ENCODE results near the gene DGKD.
A peak's percentile ranks its signal among the peaks of the same experiment; 100 is the strongest.

Gene DGKD, protein sequence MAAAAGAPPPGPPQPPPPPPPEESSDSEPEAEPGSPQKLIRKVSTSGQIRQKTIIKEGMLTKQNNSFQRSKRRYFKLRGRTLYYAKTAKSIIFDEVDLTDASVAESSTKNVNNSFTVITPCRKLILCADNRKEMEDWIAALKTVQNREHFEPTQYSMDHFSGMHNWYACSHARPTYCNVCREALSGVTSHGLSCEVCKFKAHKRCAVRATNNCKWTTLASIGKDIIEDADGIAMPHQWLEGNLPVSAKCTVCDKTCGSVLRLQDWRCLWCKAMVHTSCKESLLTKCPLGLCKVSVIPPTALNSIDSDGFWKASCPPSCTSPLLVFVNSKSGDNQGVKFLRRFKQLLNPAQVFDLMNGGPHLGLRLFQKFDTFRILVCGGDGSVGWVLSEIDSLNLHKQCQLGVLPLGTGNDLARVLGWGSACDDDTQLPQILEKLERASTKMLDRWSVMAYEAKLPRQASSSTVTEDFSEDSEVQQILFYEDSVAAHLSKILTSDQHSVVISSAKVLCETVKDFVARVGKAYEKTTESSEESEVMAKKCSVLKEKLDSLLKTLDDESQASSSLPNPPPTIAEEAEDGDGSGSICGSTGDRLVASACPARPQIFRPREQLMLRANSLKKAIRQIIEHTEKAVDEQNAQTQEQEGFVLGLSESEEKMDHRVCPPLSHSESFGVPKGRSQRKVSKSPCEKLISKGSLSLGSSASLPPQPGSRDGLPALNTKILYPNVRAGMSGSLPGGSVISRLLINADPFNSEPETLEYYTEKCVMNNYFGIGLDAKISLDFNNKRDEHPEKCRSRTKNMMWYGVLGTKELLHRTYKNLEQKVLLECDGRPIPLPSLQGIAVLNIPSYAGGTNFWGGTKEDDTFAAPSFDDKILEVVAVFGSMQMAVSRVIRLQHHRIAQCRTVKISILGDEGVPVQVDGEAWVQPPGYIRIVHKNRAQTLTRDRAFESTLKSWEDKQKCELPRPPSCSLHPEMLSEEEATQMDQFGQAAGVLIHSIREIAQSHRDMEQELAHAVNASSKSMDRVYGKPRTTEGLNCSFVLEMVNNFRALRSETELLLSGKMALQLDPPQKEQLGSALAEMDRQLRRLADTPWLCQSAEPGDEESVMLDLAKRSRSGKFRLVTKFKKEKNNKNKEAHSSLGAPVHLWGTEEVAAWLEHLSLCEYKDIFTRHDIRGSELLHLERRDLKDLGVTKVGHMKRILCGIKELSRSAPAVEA

DNA sequence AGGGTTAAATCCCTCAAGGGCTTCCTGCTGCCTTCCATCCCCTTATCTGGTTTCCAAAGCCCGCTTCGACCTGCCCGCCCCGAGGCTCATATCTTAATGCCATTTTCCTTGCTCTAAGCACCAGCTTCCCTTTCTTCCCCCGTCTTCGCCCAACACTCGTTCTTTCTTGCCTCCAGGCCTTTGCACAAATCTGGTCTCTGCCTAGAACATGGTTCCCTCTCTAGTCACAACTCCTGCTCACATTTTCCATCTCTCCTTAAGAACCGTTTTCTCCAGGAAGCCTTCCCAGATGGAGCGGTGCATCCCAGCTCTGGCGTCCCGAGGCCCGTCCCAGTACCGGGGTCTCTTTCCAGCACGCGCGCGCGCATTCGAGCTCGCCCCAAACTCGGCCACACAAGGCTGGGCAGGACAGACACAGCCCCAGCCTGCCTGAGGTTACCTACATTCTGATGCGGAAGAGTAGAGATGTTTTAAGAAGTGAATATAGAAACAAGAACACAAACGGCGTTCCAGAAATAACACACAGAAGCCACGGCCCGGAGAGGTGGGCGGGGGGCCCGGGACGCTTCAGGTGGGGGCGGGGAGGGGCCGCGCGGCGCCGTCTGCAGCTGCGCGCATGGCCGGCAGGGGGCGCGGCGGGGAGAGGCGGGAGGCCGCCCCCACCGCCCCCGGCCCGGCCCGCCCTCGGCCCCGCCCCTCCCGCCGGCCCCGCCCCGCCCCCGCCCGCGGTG lies at the start of gene DGKD:
Gene DGKD, plus strand, starts transcription at position 726 of the 731 bp plus-strand sequence. CDS start 25 bp downstream, outside the sequence.
- Histone ChIP-seq H3K4me3 (ENCODE audit: low read length) (peak within 1 kb of the TSS; percentile 97), H3K27ac (ENCODE audit: low read length) (no peak within 1 kb of the TSS), H3K36me3 (ENCODE audit: control insufficient read depth, insufficient read depth, low read length) (no peaks in the 10 kb centered on the region), H3K9me3 (ENCODE audit: control insufficient read depth, insufficient read depth, low read length) (no peaks in the 10 kb centered on the region), H3K4me1 (ENCODE audit: control insufficient read depth, insufficient read depth, low read length) (peaks cover 5% of the 10 kb centered on the region; the same call in 1 of the 2 replicates), H3K27me3 (ENCODE audit: control insufficient read depth, insufficient read depth, low read length) (peaks cover 3% of the 10 kb centered on the region)
- WGBS (ENCODE audit: insufficient coverage, insufficient read length), result no CpG with 5 or more reads among the region's 56 CpGs
- DNase-seq (ENCODE audit: low read depth, low spot score), result no peak

DNA sequence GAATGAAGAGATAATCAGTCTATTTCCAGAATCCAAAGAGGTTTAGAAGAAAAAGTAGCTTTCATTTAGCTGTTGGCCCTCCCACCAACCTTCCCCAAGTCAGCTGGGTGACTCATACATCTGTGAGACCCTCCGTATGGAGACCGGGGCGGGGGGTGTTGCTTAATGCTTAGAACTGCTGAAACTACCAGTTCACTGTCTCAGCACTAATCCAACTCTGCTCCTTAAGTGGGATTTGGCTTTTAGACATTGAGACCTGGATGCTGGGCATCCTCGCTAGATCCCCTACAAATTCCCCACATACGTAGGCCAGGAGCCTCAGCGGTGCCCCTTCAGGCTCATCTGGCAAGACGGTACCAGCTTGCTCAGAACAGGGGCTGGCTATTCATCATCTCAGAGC lies 46.7 kb upstream of the DGKD start, which contains the start of gene SAG:
Gene SAG, plus strand, starts transcription at position 252 of the 400 bp plus-strand sequence. CDS start 1,374 bp downstream, outside the sequence.
- no peaks in the 10 kb centered on the region for H3K27me3 ChIP-seq (ENCODE audit: control insufficient read depth, insufficient read depth, low read length)
- no peak within 1 kb of the TSS for H3K4me3 ChIP-seq (ENCODE audit: low read length)
- H3K27ac ChIP-seq (ENCODE audit: low read length), result no peak within 1 kb of the TSS
- no peak for DNase-seq (ENCODE audit: low read depth, low spot score)
- H3K9me3 ChIP-seq (ENCODE audit: control insufficient read depth, insufficient read depth, low read length), result no peaks in the 10 kb centered on the region
- WGBS (ENCODE audit: insufficient coverage, insufficient read length), result no CpG with 5 or more reads among the region's 7 CpGs
- no peaks in the 10 kb centered on the region for H3K36me3 ChIP-seq (ENCODE audit: control insufficient read depth, insufficient read depth, low read length)
- no peaks in the 10 kb centered on the region for H3K4me1 ChIP-seq (ENCODE audit: control insufficient read depth, insufficient read depth, low read length)

DNA sequence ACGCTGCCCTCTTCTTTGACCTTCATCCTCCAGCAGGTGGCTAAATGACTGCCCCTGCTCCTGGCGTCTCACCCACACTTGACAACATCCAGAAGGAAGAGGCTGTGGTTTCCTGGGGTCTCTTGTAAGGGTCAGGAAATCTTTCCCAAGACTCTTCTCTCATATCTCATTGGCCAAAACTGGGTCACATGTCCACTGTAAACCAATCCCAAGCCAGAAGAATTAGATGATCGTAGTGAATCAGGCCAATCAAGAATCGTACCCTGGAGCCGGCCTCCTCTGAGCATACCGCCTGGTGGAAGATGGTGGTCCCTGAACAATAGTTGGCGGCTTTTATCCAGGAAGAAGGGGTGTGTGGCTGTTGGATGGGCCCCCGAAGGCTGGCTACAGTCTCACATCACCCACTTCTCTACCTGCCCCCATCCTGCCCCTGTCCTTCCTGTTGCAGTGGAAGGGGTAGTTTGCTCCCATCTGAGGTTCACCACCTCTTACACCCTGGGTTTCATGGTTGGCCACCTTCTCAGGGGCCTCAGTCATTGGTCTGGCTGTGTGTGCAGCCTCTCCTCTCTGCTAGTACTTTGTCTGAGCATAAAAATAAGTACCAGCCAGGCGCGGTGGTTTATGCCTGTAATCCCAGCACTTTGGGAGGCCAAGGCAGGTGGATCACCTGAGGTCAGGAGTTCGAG lies 42.9 kb upstream of the DGKD start:
- Histone ChIP-seq H3K9me3 (ENCODE audit: control insufficient read depth, insufficient read depth, low read length) (no peaks in the 10 kb centered on the region), H3K4me1 (ENCODE audit: control insufficient read depth, insufficient read depth, low read length) (no peaks in the 10 kb centered on the region), H3K27me3 (ENCODE audit: control insufficient read depth, insufficient read depth, low read length) (no peaks in the 10 kb centered on the region), H3K36me3 (ENCODE audit: control insufficient read depth, insufficient read depth, low read length) (no peaks in the 10 kb centered on the region), H3K27ac (ENCODE audit: low read length) (no peak overlapping the region), H3K4me3 (ENCODE audit: low read length) (no peak overlapping the region)
- WGBS (ENCODE audit: insufficient coverage, insufficient read length), result no CpG with 5 or more reads among the region's 11 CpGs
- no peak for DNase-seq (ENCODE audit: low read depth, low spot score)

DNA sequence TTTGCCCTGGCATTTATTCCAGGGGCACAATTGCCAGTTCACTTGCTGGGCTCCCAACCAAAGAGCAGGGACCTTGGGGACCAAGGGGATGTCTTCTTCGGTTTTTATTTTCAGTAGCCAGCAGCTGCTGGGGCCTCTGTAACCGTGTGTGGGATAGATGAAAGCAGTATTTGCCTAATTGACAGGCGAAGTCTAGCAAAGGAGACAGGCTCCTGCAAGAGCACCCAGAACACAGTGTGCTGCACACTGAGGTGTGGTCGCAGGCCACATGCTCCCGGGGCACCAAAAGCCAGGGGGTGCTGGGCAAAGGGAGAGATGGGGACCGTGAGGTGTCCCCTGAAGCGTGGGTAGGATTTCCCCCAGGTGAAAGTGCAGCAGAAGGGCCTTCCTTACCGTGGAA lies 41.4 kb upstream of the DGKD start:
- no peaks in the 10 kb centered on the region for H3K36me3 ChIP-seq (ENCODE audit: control insufficient read depth, insufficient read depth, low read length)
- DNase-seq (ENCODE audit: low read depth, low spot score), result no peak
- H3K27ac ChIP-seq (ENCODE audit: low read length), result no peak overlapping the region
- H3K9me3 ChIP-seq (ENCODE audit: control insufficient read depth, insufficient read depth, low read length), result no peaks in the 10 kb centered on the region
- H3K27me3 ChIP-seq (ENCODE audit: control insufficient read depth, insufficient read depth, low read length), result no peaks in the 10 kb centered on the region
- no peak overlapping the region for H3K4me3 ChIP-seq (ENCODE audit: low read length)
- no CpG with 5 or more reads among the region's 8 CpGs for WGBS (ENCODE audit: insufficient coverage, insufficient read length)
- no peaks in the 10 kb centered on the region for H3K4me1 ChIP-seq (ENCODE audit: control insufficient read depth, insufficient read depth, low read length)

DNA sequence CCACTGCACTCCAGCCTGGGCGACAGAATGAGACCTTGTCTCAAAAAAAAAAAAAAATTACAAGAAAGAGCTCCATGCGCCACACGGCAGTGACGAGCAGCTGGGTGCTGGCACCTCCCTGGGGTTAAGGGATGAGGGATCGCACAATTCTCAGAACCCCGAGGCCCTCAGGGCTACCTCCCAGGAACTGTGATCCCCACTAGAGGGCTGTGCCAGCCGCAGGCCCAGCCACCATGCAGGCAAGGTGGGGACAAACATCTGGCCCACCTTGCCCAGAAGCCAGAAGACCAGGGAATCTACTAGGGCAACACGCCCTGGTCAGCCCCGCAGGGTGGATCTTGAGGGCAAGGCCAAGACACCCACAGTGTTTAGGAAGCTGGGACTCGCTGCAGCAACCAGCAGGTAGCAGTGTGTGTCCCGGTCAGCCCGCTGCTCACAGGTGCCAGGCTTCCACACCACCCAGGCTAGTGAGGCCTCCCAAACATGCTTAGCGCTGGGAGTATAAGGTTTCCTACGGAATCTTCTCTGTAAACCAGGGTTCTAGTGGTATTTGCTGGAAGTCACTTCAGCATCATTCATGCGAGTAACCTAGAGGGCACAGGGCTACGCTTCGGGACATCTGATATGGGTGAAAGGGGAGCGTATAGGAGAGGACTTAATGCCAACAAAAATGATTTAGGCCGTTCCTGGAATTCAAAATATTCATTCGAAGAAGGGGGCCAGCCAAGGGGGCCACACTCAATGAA lies 39.9 kb upstream of the DGKD start:
- no CpG with 5 or more reads among the region's 20 CpGs for WGBS (ENCODE audit: insufficient coverage, insufficient read length)
- no peaks in the 10 kb centered on the region for H3K9me3 ChIP-seq (ENCODE audit: control insufficient read depth, insufficient read depth, low read length)

DNA sequence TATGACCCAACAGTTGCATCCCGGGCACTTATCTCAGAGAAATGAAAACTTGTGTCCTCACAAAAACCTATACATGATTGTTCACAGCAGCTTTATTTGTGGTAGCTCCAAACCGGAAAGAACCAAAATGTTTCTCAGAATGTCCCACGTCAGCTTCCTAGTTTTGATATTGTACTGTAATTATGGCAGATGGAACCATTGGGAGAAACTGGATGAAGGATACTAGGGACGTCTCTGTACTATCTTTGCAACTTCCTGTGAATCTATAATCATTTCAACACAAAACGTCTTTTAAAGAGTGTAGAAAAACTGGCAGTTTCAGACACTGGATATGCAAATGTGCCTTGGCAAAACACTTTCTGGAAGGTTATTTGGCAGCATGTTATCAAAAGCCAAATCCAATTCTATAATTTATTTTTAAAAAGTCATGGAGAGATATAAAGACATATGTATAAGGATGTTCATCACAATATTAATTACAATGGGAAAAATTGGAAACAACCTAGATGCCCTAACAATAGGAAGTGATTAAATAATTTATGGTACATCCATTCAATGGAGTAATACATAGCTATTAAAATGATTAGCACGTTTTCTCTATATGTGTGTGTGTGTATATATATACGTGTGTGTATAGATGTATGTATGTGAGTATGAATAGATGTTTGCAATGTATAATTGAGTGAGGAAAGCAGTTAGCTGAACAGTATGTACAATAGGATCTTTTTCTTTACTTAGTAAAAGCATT lies 36.9 kb upstream of the DGKD start:
- Histone ChIP-seq H3K27ac (ENCODE audit: low read length) (no peak overlapping the region), H3K9me3 (ENCODE audit: control insufficient read depth, insufficient read depth, low read length) (no peaks in the 10 kb centered on the region), H3K4me1 (ENCODE audit: control insufficient read depth, insufficient read depth, low read length) (no peaks in the 10 kb centered on the region), H3K4me3 (ENCODE audit: low read length) (no peak overlapping the region), H3K36me3 (ENCODE audit: control insufficient read depth, insufficient read depth, low read length) (no peaks in the 10 kb centered on the region), H3K27me3 (ENCODE audit: control insufficient read depth, insufficient read depth, low read length) (no peaks in the 10 kb centered on the region)
- no peak for DNase-seq (ENCODE audit: low read depth, low spot score)
- WGBS (ENCODE audit: insufficient coverage, insufficient read length), result 100% methylated on average over 2 of the region's 7 CpGs

More for the DNA sequence above, 39.9 kb upstream of the DGKD start:
- no peaks in the 10 kb centered on the region for H3K36me3 ChIP-seq (ENCODE audit: control insufficient read depth, insufficient read depth, low read length)
- no peak overlapping the region for H3K27ac ChIP-seq (ENCODE audit: low read length)
- no peak overlapping the region for H3K4me3 ChIP-seq (ENCODE audit: low read length)
- no peaks in the 10 kb centered on the region for H3K27me3 ChIP-seq (ENCODE audit: control insufficient read depth, insufficient read depth, low read length)
- no peak for DNase-seq (ENCODE audit: low read depth, low spot score)
- no peaks in the 10 kb centered on the region for H3K4me1 ChIP-seq (ENCODE audit: control insufficient read depth, insufficient read depth, low read length)

DNA sequence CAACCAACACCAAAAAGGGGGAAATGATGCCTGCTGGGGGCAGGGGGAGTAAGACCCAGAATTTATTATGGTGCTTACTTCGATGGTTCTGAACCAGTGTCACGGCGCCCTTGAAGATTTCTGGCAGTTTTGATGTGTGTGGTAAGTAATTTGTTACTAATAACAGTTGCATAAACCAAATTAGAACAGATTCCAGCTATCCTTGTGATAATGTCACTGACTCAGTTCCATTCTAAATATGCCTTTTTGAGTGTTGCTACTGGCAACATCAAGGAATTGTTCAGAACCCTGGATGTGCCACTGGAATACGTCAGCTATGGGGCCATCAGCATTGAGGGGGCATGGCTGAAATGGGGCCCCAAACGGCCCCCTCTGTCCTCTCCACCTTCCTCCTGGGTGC lies 35.0 kb upstream of the DGKD start:
- DNase-seq (ENCODE audit: low read depth, low spot score), result no peak

DNA sequence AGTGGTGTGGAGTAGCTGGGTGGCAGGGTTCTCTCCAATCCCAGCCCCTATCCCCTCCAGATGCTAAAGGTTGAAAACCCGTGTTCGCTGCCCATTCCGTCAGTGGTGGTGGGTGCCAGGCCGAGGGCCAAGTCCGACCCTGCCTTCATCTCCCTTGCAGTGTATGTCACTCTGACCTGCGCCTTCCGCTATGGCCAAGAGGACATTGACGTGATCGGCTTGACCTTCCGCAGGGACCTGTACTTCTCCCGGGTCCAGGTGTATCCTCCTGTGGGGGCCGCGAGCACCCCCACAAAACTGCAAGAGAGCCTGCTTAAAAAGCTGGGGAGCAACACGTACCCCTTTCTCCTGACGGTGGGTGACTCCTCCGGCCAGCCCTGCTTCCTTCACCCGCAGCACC lies 33.8 kb upstream of the DGKD start:
- no peaks in the 10 kb centered on the region for H3K36me3 ChIP-seq (ENCODE audit: control insufficient read depth, insufficient read depth, low read length)
- no peak for DNase-seq (ENCODE audit: low read depth, low spot score)
- no peaks in the 10 kb centered on the region for H3K27me3 ChIP-seq (ENCODE audit: control insufficient read depth, insufficient read depth, low read length)
- no CpG with 5 or more reads among the region's 17 CpGs for WGBS (ENCODE audit: insufficient coverage, insufficient read length)
- H3K27ac ChIP-seq (ENCODE audit: low read length), result no peak overlapping the region
- H3K4me1 ChIP-seq (ENCODE audit: control insufficient read depth, insufficient read depth, low read length), result no peaks in the 10 kb centered on the region
- H3K4me3 ChIP-seq (ENCODE audit: low read length), result no peak overlapping the region
- H3K9me3 ChIP-seq (ENCODE audit: control insufficient read depth, insufficient read depth, low read length), result no peaks in the 10 kb centered on the region

More for the DNA sequence above, 35.0 kb upstream of the DGKD start:
- Histone ChIP-seq H3K27ac (ENCODE audit: low read length) (no peak overlapping the region), H3K9me3 (ENCODE audit: control insufficient read depth, insufficient read depth, low read length) (no peaks in the 10 kb centered on the region), H3K36me3 (ENCODE audit: control insufficient read depth, insufficient read depth, low read length) (no peaks in the 10 kb centered on the region), H3K4me1 (ENCODE audit: control insufficient read depth, insufficient read depth, low read length) (no peaks in the 10 kb centered on the region), H3K27me3 (ENCODE audit: control insufficient read depth, insufficient read depth, low read length) (no peaks in the 10 kb centered on the region), H3K4me3 (ENCODE audit: low read length) (no peak overlapping the region)
- no CpG with 5 or more reads among the region's 5 CpGs for WGBS (ENCODE audit: insufficient coverage, insufficient read length)
